Activated naive CD8-positive, alpha-beta T cell treated with anti-CD3 and anti-CD28 coated beads, Interleukin-2, amount 50 U/mL, for 24 hours (primary cell): Measurements from ENCODE around the gene FTH1.
"Not testable (repeated sequence)": the region's sequence is repeated elsewhere in the genome, so short reads cannot be mapped to it uniquely, and the experiment has no call there.

Experiments used
- ATAC-seq: fragments of 150-1000 bp; cut with Tn5 transposase; one replicate; pipeline ENCODE4 v1.10.0; 2021
- DNase-seq: peaks from one replicate; pipeline ENCODE4 v3.0.0; 2021
- H3K27ac Mint-ChIP-seq: one replicate; pipeline ENCODE4 v1.8.0; 2021; ENCODE audit warnings: mild to moderate bottlenecking, mixed read lengths
- H3K27me3 Mint-ChIP-seq: one replicate; pipeline ENCODE4 v1.8.0; 2021; ENCODE audit warnings: mixed read lengths
- H3K36me3 Mint-ChIP-seq: one replicate; pipeline ENCODE4 v1.8.0; 2021; ENCODE audit warnings: low read depth, mixed read lengths
- H3K4me1 Mint-ChIP-seq: one replicate; pipeline ENCODE4 v1.8.0; 2021; ENCODE audit warnings: mixed read lengths
- H3K4me3 Mint-ChIP-seq: one replicate; pipeline ENCODE4 v1.8.0; 2021; ENCODE audit warnings: mild to moderate bottlenecking, moderate library complexity, mixed read lengths
- H3K9me3 Mint-ChIP-seq: one replicate; pipeline ENCODE4 v1.8.0; 2021; ENCODE audit warnings: mixed read lengths

FTH1 gene

DNA sequence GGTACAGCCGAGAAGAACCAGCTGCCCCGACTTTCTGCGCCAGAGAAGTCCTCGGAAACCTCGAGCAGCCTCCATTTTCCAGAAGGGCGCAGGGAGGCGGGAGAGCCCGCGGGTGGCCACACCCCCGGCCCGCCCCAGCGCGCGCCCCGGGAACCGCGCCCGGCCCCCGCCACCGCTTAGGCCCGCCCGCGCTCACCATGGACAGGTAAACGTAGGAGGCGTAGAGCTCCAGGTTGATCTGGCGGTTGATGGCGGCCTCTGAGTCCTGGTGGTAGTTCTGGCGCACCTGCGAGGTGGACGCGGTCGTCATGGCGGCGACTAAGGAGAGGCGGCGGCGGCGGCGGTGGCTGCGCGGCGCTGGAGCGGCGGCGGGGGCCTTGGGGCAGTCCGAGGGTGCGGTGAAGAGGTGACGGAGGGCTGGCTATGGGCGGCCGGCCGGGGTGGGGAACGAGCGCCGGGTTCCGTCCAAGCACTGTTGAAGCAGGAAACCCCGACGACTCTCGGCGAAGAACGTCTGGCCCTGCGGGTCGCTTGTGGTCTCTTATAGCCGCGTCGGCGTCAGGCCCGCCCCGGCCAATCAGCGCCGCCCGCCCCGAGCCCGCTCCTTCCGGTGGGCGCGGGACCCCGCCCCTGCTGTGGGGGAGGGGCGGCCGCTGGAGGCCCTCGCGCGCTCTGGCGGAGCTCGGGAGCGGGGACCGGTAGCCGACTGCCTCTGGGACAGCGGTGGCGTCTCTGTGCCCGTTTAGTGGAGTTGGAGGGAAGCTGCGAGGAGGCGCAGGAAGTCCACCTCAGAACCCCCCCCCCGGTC is at the start of gene FTH1:
Gene FTH1 (minus strand): TSS at position 519 of the 808 bp plus-strand sequence. CDS start 209 bp downstream, at position 310.
- Mint-ChIP-seq H3K9me3 (no peaks in the 10 kb centered on the region), H3K27ac (peak within 1 kb of the TSS; percentile 86), H3K27me3 (no peaks in the 10 kb centered on the region), H3K36me3 (peaks cover 34% of the 10 kb centered on the region), H3K4me1 (peaks cover 71% of the 10 kb centered on the region), H3K4me3 (peak within 1 kb of the TSS; percentile 92)
- ATAC-seq, result peak; percentile 81
- peak; percentile 90 for DNase-seq

DNA sequence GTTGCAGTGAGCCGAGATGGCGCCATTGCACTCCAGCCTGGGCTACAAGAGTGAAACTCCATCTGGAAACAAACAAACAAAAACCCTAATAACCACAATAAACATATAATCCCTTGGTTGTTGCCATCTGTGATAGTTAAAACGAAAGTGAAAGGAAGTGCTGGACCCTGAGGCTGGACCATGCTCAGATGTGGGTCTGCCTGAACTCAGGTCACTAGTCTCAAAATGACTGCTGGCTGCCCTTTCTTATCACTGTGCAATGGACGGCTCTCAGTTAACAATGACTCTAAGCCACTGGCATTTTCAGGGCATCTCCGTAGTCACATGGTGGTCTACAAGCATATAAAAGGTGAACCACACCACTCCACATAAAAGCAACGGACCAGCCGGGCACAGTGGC is 48.2 kb upstream of the FTH1 start:
- H3K27me3 Mint-ChIP-seq, result no peaks in the 10 kb centered on the region
- no peak overlapping the region for H3K27ac Mint-ChIP-seq
- peaks cover 5% of the 10 kb centered on the region for H3K4me1 Mint-ChIP-seq
- no peak for ATAC-seq
- no peak overlapping the region for H3K4me3 Mint-ChIP-seq
- DNase-seq, result no peak
- H3K9me3 Mint-ChIP-seq, result no peaks in the 10 kb centered on the region
- no peaks in the 10 kb centered on the region for H3K36me3 Mint-ChIP-seq

DNA sequence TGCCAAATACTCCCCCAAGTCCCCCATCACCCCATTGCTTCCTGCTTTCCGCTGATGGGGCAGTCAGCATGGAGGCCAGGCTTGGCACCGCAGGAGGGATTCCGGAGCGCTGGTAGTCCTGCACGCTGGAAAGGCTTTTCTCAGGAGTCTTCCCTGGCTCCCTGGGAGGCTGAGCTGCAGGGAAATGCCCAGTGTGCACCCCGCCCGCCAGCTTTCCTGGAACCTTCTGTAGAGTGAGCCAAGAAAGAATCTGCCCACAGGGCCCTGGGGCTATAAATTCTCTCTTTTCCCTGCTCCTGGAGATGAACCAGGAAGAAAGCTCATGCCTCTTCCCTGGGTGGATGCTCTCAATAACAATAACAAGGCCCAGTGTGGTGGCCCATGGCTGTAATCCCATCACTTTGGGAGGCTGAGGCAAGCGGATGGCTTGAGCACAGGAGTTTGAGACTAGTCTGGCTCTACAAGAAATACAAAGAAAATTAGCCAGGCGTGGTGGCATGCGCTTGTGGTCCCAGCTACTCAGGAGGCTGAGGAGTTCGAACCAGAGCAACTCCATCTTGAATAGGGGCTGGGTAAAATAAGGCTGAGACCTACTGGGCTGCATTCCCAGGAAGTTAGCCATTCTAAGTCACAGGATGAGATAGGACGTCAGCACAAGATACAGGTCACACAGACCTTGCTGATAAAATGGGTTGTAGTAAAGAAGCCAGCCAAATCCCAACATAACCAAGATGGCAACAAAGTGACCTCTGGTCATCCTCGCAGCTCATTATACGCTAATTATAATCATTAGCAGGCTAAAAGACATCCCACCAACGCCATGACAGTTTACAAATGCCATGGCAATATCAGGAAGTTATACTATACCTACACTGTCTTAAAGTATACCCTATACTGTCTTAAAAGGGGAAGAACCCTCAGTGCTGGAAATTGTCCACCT is 46.4 kb upstream of the FTH1 start:
- DNase-seq (no peak), ATAC-seq (no peak)
- Mint-ChIP-seq H3K4me1 (peaks cover 2% of the 10 kb centered on the region), H3K9me3 (no peaks in the 10 kb centered on the region), H3K27me3 (no peaks in the 10 kb centered on the region), H3K4me3 (no peak overlapping the region), H3K36me3 (no peaks in the 10 kb centered on the region), H3K27ac (no peak overlapping the region)

DNA sequence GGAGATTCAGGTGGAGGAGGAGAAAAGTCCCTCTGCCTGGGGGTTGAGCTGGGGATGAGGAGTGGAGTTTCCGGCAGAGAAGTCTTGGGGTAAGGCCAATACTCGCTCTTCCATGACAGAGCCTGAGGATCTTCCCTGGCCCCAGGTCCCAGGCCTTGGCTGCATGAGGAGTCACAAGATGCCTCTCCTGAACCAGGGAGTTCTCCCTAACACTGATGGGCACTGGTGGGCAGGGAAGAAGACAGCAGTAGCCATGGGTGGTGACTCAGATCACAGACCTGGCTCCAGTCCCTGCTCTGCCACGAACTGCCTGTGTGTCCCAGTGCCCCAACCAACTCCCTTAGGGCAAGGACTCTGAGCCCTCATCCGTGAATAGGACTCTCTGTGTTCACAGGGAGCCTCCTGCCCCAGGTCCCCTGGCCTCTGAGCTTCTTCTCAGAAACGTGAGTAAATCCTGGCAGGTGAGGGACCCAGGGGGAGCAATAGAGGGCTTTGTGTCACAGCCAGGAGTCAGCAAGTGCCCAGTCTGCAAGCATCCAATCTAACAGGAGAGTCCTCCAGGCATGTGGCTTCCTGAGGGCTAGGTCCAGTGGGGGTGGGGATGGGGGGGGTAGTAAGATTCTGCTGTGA is 45.5 kb upstream of the FTH1 start:
- H3K27me3 Mint-ChIP-seq, result no peaks in the 10 kb centered on the region
- DNase-seq (no peak), ATAC-seq (no peak)
- no peak overlapping the region for H3K27ac Mint-ChIP-seq
- H3K4me1 Mint-ChIP-seq, result peaks cover 2% of the 10 kb centered on the region
- H3K9me3 Mint-ChIP-seq, result no peaks in the 10 kb centered on the region
- H3K4me3 Mint-ChIP-seq, result no peak overlapping the region
- no peaks in the 10 kb centered on the region for H3K36me3 Mint-ChIP-seq

DNA sequence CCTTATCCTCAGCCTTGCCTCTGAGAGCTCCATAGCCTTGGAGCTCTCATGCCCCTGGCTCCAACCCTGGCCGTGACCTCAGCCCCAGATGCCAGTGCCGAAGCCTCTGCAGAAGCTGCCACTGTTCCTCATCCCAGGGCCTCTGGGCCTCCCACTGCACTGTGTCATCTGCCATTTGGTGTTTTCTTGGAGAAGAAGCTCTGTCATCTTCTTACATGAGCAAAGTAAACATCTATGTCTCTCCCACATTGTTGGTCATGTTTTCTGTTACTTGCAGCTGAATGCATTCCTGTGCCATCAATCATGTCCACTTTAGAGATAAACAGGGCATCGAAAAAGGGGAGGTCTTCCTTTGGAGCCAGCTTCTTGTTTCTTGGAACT is 45.0 kb upstream of the FTH1 start:
- Mint-ChIP-seq H3K27me3 (no peaks in the 10 kb centered on the region), H3K4me3 (no peak overlapping the region), H3K4me1 (peaks cover 2% of the 10 kb centered on the region), H3K27ac (no peak overlapping the region), H3K9me3 (no peaks in the 10 kb centered on the region), H3K36me3 (no peaks in the 10 kb centered on the region)
- DNase-seq, result no peak
- ATAC-seq, result no peak

DNA sequence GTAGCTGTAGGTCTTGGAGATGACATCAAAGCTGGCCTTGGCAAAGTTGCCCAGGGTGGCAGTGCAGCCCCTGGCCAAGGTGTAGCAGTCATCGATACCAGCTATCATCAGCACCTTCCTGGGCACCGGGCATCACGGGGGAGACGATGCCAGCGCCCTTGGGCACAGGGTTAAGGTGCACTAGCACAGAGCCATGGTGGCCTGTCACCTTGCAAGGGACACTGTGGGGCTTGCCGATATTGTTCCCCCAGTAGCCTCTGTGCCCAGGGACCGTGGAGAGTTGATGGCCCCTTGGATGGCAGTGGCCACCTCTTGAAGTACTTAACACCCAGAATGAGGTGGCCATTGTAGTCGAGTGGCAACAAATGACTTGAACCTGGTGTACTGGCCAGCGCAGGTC is 44.4 kb upstream of the FTH1 start:
- no peaks in the 10 kb centered on the region for H3K36me3 Mint-ChIP-seq
- H3K4me3 Mint-ChIP-seq, result no peak overlapping the region
- ATAC-seq (no peak), DNase-seq (no peak)
- H3K4me1 Mint-ChIP-seq, result peaks cover 2% of the 10 kb centered on the region
- no peaks in the 10 kb centered on the region for H3K9me3 Mint-ChIP-seq
- H3K27me3 Mint-ChIP-seq, result no peaks in the 10 kb centered on the region
- H3K27ac Mint-ChIP-seq, result no peak overlapping the region

DNA sequence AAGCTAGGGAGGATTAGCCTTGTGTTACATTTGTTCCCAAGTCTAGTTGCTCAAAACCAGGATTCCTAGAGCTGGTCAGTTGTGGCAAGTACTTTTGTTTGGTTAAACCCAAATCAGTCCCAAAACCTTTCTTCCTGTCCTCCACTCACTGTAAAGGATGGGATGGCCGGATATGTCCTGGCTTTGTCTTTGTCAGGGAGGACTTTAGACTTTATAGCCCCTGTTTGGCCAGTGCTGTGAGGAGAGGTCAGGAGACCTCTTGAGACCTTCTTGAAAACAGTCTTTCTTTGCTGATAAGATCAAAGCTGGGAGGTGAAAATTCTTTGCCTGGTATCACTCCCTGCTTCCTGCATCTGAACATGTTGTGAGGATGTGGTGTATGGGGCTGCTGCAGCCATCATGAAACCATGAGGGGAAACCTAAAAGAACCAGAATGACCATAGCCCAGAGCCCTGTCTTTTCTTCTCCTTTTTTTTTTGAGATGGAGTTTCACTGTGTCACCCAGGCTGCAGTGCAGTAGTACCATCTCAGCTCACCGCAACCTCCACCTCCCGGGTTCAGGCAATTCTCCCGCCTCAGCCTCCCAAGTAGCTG is 43.6 kb upstream of the FTH1 start:
- Mint-ChIP-seq H3K36me3 (no peaks in the 10 kb centered on the region), H3K4me3 (no peak overlapping the region), H3K4me1 (peaks cover 2% of the 10 kb centered on the region), H3K27me3 (no peaks in the 10 kb centered on the region), H3K27ac (no peak overlapping the region), H3K9me3 (no peaks in the 10 kb centered on the region)
- no peak for DNase-seq
- no peak for ATAC-seq

DNA sequence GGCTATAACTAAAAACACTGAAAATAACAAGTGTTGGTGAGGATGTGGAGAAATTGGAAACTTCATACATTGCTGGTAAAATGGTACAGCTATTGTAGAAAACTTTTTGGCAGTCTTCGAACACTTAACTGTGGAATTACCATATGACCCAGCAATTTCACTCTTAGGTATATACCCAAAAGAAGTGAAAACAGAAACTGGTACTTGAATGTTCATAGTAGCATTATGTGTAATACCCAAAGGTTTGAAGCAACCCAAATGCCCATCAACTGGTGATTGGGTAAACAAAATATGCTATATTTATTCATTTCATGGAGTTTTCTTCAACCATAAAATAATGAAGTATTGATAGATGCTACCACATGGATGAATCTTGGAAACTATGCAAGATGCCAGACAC is 40.8 kb upstream of the FTH1 start:
- Mint-ChIP-seq H3K4me1 (no peaks in the 10 kb centered on the region), H3K4me3 (no peak overlapping the region), H3K36me3 (no peaks in the 10 kb centered on the region), H3K27me3 (no peaks in the 10 kb centered on the region), H3K27ac (no peak overlapping the region), H3K9me3 (no peaks in the 10 kb centered on the region)
- DNase-seq (no peak), ATAC-seq (no peak)

DNA sequence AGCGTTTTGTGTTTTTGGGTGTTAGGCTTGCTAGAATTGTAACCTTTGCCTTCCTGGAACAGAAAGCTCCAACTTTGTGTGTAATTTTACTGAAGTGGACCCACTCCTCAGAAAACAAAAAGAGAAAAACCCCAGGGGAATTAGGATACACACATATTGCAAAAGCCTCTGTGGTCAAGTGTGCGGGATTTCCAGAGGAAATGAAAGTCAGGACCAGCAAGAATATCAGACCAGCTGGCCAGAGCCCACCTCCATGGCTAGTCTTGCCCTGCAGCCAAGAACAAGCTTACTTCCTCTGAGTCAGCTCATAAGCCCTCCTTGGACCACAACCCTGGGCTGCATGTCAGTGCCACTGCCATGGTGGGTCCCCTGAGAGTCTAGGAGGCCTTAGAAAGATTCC is 37.0 kb upstream of the FTH1 start:
- peaks cover 2% of the 10 kb centered on the region for H3K9me3 Mint-ChIP-seq
- no peak for DNase-seq

DNA sequence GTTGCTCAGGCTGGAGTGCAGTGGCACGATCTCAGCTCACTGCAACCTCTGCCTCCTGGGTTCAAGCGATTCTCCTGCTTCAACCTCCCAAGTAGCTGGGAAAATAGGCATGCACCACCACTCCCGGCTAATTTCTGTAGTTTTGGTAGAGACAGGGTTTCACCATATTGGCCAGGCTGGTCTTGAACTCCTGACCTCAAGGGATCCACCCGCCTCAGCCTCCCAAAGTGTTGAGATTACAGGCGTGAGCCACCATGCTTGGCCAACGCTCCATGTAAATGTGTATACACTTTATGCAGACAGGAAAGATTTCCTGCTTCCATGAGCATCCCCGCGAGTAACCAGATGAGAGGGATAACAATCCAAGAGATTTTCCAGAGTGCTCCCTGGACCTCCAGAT is 34.8 kb upstream of the FTH1 start:
- not testable (repeated sequence) for ATAC-seq, H3K36me3 Mint-ChIP-seq, H3K27ac Mint-ChIP-seq, H3K27me3 Mint-ChIP-seq, DNase-seq, H3K4me1 Mint-ChIP-seq, H3K4me3 Mint-ChIP-seq
- H3K9me3 Mint-ChIP-seq, result peaks cover 11% of the 10 kb centered on the region

More for the DNA sequence above, 37.0 kb upstream of the FTH1 start:
- Mint-ChIP-seq H3K27ac (no peak overlapping the region), H3K4me3 (no peak overlapping the region), H3K4me1 (no peaks in the 10 kb centered on the region), H3K27me3 (no peaks in the 10 kb centered on the region), H3K36me3 (peaks cover 1% of the 10 kb centered on the region)
- ATAC-seq, result no peak

DNA sequence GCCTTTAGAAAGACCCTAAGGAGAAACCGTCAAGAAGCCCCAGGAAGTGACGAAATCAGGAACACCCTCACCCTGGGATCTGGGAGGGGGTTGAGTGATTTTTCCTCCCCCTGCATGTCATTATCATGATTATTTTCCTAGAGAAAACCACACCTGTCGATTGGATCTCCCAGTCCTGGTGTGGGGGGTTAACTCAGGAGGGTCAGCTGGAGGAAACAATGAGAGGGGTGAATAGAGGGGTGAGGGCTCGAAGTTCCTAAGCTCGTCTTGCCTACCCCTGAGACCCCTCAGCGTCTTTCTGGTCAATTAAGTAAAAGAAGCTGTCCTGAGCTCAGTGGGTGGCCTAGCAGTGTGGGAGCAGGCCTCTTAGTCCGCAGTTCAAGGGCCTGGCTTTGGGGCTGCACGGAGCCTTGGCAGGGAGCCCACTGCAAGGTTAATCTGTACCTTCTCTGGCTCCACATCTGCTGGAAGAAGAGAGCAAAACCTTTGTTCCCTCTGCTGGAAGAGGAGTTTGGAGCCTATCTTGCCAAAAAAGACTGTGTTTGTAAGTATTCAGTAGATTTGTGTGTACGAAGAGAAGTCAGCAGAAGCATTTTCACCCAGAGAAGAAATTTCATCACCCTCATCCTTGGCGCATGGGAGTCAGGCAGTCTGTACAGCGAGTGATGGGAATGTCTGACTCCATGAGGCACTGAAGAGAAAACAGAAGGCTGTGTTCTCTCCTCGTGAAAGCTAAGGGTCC is 34.2 kb upstream of the FTH1 start:
- Mint-ChIP-seq H3K27ac (no peak overlapping the region), H3K27me3 (no peaks in the 10 kb centered on the region), H3K36me3 (peaks cover 8% of the 10 kb centered on the region), H3K4me1 (no peaks in the 10 kb centered on the region), H3K9me3 (peaks cover 11% of the 10 kb centered on the region), H3K4me3 (no peak overlapping the region)
- DNase-seq (no peak), ATAC-seq (no peak)

DNA sequence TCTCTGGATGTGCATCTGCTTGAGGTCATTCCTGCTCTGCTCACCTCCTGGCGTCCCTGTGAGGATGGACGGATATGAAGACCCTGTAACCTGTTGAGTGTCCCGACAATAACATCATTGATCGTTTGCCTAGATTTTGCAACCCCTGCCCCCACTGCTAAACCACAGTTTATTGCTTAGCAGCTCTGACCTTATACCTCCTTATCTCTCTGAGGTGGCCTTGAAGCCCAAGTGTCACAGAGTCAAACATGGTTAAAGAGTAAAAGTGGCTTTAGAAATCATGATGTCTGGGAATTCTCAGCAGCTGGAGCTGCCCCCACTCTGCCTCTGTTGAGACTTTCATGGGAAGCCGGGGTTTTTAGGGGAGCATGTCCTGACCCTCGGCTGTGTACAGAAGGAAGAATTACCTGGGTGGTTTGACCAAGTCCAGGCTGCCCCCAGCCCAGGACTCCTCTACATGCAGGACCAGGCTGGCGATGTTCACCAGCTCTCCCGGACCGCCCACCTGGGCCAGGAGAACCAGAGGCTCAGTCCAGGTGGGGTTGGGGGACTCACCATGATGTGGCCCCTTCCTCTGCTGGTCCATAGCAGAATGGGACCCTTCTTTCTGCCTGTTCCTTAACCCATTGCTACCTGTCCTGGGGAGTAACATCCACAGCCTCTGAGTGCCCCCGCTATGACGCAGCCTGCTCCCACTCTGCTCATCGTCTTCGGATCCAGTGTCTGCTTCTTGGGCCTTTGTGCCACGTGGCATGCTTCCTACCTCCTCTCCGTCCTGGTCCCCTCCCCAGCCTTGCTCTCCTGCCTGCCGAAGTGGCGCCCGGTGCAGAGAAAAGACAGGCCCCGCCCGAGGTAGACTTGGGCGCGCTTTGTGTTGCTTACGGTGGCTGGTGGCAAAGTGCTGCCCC is 33.4 kb upstream of the FTH1 start:
- no peak for ATAC-seq
- Mint-ChIP-seq H3K4me1 (no peaks in the 10 kb centered on the region), H3K27ac (no peak overlapping the region), H3K27me3 (no peaks in the 10 kb centered on the region), H3K4me3 (no peak overlapping the region), H3K9me3 (peaks cover 11% of the 10 kb centered on the region), H3K36me3 (peaks cover 8% of the 10 kb centered on the region)
- no peak for DNase-seq
